K562 treated with DMSO at 1 percent for 24 hours (cell line): ENCODE data around the gene GPA33. TPM values are rescaled to one million over a fixed set of nuclear protein-coding genes. Genes with fewer than 3 reads are reported as not detected.

Experiments
- total RNA-seq: library from RNA; unstranded; fragments of 300-600 nt; gene quantifications from 2 replicates; pipeline ENCODE4 v1.2.3, GENCODE V29; 2022; ENCODE audit warnings: low read depth; ENCODE audit not compliant: insufficient read depth

GPA33 gene, protein sequence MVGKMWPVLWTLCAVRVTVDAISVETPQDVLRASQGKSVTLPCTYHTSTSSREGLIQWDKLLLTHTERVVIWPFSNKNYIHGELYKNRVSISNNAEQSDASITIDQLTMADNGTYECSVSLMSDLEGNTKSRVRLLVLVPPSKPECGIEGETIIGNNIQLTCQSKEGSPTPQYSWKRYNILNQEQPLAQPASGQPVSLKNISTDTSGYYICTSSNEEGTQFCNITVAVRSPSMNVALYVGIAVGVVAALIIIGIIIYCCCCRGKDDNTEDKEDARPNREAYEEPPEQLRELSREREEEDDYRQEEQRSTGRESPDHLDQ
- total RNA-seq = not detected in 2 replicates

GRCh38 chr1:167090314-167090942 is at the start of gene GPA33:
GPA33 (minus strand) TSS chr1:167090377; CDS start chr1:167090287, 90 bp downstream.

DNA sequence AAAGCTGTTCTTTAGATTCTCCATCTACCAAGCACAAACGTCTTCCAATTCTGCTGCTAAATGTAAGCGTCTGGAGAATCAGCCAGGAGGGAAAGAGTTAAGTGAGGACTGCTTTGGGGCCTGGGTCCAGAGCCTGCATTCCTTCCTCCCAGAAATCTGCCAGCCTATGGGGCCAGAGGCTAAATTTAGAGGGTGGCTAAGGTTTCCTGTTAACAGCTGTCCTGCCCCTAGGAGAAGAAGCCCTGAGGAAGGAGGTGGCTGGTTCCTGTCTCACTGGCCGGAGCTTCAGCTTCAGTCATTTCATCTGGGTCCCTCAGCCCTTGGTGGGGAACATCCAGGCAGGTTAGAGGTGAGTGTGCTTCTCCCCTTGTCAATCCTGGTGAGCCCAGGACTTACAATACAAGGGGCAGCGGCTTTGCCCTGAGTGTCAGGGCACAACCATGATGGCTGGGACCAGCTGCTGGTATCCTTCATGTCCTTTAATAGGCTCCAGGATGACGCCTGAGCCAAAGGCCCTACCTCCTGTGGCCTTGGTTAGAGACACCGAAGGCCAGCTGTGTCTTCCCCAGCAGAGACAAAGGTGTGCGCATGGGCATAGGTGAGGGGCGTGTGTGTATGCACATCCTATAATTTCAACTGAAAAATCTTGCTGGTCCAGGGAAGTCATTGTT is 3.8 kb upstream of the GPA33 start, which contains the start of gene STYXL2:
STYXL2 (plus strand) TSS at position 230 of the 671 bp plus-strand sequence. CDS start 775 bp downstream, outside the sequence.

Other genes starting within 250 kb of the GPA33 start
- 10.1 and 10.8 TPM in 2 replicates for gene TADA1, start 214.1 kb downstream of the GPA33 start, total RNA-seq
- gene ILDR2, start 114.8 kb downstream of the GPA33 start, total RNA-seq = 0.17 and 0.31 TPM in 2 replicates
- gene MAEL, start 101.1 kb downstream of the GPA33 start, total RNA-seq = 0.96 and 1.3 TPM in 2 replicates
- gene STYXL2, start 3.7 kb upstream of the GPA33 start, total RNA-seq = not detected in 2 replicates
- 4.0 and 5.2 TPM in 2 replicates for gene POU2F1, start 130.5 kb upstream of the GPA33 start, total RNA-seq